ENCODE data around the gene SPRTN. TPM values are rescaled to one million over a fixed set of nuclear protein-coding genes. Genes with fewer than 3 reads are reported as not detected.

SPRTN gene
- total RNA-seq, 1 donor from 2014 or later, result 15.0 TPM

GRCh38 chr1:231326248-231326647 is 11.8 kb upstream of the SPRTN start:
- Mint-ChIP-seq H3K27ac (ENCODE audit: unreplicated experiment) (no peak overlapping the region), H3K9me3 (ENCODE audit: low read depth) (no peaks in the 10 kb centered on the region), H3K27me3 (ENCODE audit: low read depth) (no peaks in the 10 kb centered on the region), H3K4me3 (ENCODE audit: unreplicated experiment) (no peak overlapping the region), H3K36me3 (ENCODE audit: low read depth) (peaks cover 1% of the 10 kb centered on the region), H3K4me1 (ENCODE audit: low read depth) (peaks cover 7% of the 10 kb centered on the region)
- no peak for TF ChIP-seq CTCF (IDR thresholded peaks at IDR 0.05)
- DNase-seq (ENCODE audit: low spot score), result no peak

GRCh38 chr1:231327617-231328016 is 10.5 kb upstream of the SPRTN start:
- peaks cover 3% of the 10 kb centered on the region for H3K36me3 Mint-ChIP-seq (ENCODE audit: low read depth)

DNA sequence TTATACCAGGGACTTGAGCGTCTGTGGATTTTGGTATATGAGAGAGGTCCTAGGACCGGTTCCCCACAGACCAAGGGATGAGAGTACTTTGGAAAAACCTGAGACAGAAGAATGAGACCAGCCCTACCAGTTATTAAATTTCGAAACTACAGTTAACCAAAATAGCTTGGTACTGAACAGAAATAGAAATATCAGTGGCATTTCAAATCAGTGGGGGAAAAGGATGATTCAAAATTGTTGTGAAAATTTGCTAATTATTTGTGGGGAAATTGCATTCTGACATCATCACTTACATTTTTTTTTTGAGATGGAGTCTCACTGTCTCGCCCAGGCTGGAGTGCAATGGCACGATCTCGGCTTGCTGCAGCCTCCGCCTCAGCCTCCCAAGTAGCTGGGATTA is 8.6 kb upstream of the SPRTN start:
- no peak overlapping the region for H3K4me3 Mint-ChIP-seq (ENCODE audit: unreplicated experiment)
- no peak for TF ChIP-seq CTCF (IDR thresholded peaks at IDR 0.05)
- no peaks in the 10 kb centered on the region for H3K27me3 Mint-ChIP-seq (ENCODE audit: low read depth)
- no peaks in the 10 kb centered on the region for H3K9me3 Mint-ChIP-seq (ENCODE audit: low read depth)
- H3K27ac Mint-ChIP-seq (ENCODE audit: unreplicated experiment), result no peak overlapping the region
- no peak for DNase-seq (ENCODE audit: low spot score)
- peaks cover 24% of the 10 kb centered on the region for H3K4me1 Mint-ChIP-seq (ENCODE audit: low read depth)
- peaks cover 3% of the 10 kb centered on the region for H3K36me3 Mint-ChIP-seq (ENCODE audit: low read depth)

More at GRCh38 chr1:231327617-231328016, 10.5 kb upstream of the SPRTN start:
- no peak for TF ChIP-seq CTCF (IDR thresholded peaks at IDR 0.05)
- H3K4me3 Mint-ChIP-seq (ENCODE audit: unreplicated experiment), result no peak overlapping the region
- H3K4me1 Mint-ChIP-seq (ENCODE audit: low read depth), result peaks cover 10% of the 10 kb centered on the region
- H3K27me3 Mint-ChIP-seq (ENCODE audit: low read depth), result no peaks in the 10 kb centered on the region
- no peak for DNase-seq (ENCODE audit: low spot score)
- H3K9me3 Mint-ChIP-seq (ENCODE audit: low read depth), result no peaks in the 10 kb centered on the region
- no peak overlapping the region for H3K27ac Mint-ChIP-seq (ENCODE audit: unreplicated experiment)

GRCh38 chr1:231332761-231333160 is 5.3 kb upstream of the SPRTN start:
- no peaks in the 10 kb centered on the region for H3K9me3 Mint-ChIP-seq (ENCODE audit: low read depth)
- no peak for TF ChIP-seq CTCF (IDR thresholded peaks at IDR 0.05)
- peaks cover 48% of the 10 kb centered on the region for H3K4me1 Mint-ChIP-seq (ENCODE audit: low read depth)
- no peak overlapping the region for H3K4me3 Mint-ChIP-seq (ENCODE audit: unreplicated experiment)
- no peaks in the 10 kb centered on the region for H3K27me3 Mint-ChIP-seq (ENCODE audit: low read depth)
- DNase-seq (ENCODE audit: low spot score), result no peak
- peaks cover 6% of the 10 kb centered on the region for H3K36me3 Mint-ChIP-seq (ENCODE audit: low read depth)
- no peak overlapping the region for H3K27ac Mint-ChIP-seq (ENCODE audit: unreplicated experiment)

- DNase-seq (ENCODE audit: low spot score), result no peak
- H3K9me3 Mint-ChIP-seq (ENCODE audit: low read depth), result no peaks in the 10 kb centered on the region
- no peaks in the 10 kb centered on the region for H3K27me3 Mint-ChIP-seq (ENCODE audit: low read depth)
Observed at GRCh38 chr1:231334079-231334666, 3.9 kb upstream of the SPRTN start.

More at GRCh38 chr1:231334079-231334666, 3.9 kb upstream of the SPRTN start:
- TF ChIP-seq CTCF (IDR thresholded peaks at IDR 0.05), result no peak
- H3K4me3 Mint-ChIP-seq (ENCODE audit: unreplicated experiment), result peak overlapping the region; percentile 61
- H3K4me1 Mint-ChIP-seq (ENCODE audit: low read depth), result peaks cover 55% of the 10 kb centered on the region
- no peak overlapping the region for H3K27ac Mint-ChIP-seq (ENCODE audit: unreplicated experiment)
- peaks cover 6% of the 10 kb centered on the region for H3K36me3 Mint-ChIP-seq (ENCODE audit: low read depth)
